GM23248 (cell line): ENCODE data around the gene PASD1.

Experiments
- EZH2 ChIP-seq: fragments of 200-600 bp; sonication (generic); IDR thresholded peaks from 2 replicates; pipeline ENCODE4 v1.6.1; 2018; ENCODE audit warnings: antibody characterized with exemption, mild to moderate bottlenecking; ENCODE audit not compliant: insufficient read depth, poor library complexity, severe bottlenecking
- EZH2phosphoT487 ChIP-seq: fragments of 200-600 bp; sonication (generic); IDR thresholded peaks from 2 replicates; pipeline ENCODE4 v1.6.1; 2018; ENCODE audit warnings: antibody characterized with exemption, moderate library complexity, mild to moderate bottlenecking, low read depth; ENCODE audit not compliant: insufficient read depth

DNA sequence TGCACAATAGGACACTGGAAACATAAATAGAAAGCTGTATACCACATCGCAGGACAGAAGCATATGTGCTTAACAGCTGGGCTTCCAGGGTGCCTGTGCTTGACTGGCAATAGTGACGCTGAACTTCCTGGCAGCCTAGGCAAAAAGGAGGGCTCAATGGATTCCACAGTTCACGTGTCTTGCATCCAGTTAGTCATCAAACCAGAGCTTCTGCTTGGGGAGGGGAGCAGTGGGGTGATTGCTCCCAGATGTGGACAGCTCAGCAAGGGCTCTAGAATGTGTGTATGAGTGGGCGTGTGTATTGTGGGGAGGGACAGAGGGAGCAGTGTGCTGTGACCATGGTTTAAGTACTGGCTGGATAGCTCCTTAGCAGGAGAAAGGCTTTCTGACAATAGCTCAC lies 134.0 kb downstream of the PASD1 start:
- TF ChIP-seq EZH2 (no peak), EZH2phosphoT487 (no peak)
